Measurements from ENCODE around the gene CD96.
"Not testable (repeated sequence)": the region's sequence is repeated elsewhere in the genome, so short reads cannot be mapped to it uniquely, and the experiment has no call there.

CD96 gene

GRCh38 chr3:111668326-111668725, 126.3 kb downstream of the CD96 start:
- in situ Hi-C loops (cut with HindIII; ENCODE audit: low sequenced_read_pairs): loop anchor here (5.0 kb wide), 1 partner anchor 91 kb away; no protein-coding TSS in a partner anchor

DNA sequence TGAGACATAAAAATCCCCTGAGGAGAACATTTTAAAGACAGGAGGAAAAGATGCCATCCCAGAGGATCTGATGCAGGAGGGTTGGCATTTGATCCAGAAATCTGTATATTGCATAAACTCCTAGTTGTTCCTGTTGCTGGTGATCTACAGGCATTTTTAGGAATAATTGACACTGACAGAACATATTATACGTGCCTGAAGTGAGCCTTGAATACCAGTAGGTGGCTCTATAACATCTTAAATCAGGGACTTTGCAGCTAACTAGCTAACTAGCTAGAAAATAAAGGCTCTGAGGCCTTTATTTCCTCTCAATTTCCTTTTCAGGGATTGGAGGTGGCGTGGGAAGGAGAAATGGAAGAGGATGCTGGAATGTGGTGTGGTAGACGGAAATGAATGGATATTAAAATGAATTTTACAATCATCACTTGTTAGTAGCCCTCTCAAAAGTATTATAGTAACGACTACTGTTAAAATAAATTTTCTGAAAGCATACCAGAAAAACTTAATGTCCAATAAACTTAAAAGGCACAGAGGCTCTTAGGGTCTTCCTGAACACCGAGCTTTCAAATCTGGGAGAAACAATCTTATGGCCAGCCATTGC, 127.0 kb downstream of the CD96 start:
- in situ Hi-C loops (cut with HindIII; ENCODE audit: low sequenced_read_pairs): loop anchor here (5.0 kb wide), 1 partner anchor 92 kb away; no protein-coding TSS in a partner anchor

GRCh38 chr3:111669926-111670630, 128.1 kb downstream of the CD96 start:
- in situ Hi-C loops (cut with HindIII; ENCODE audit: low sequenced_read_pairs): loop anchor here (5.0 kb wide), 1 partner anchor 93 kb away; no protein-coding TSS in a partner anchor

DNA sequence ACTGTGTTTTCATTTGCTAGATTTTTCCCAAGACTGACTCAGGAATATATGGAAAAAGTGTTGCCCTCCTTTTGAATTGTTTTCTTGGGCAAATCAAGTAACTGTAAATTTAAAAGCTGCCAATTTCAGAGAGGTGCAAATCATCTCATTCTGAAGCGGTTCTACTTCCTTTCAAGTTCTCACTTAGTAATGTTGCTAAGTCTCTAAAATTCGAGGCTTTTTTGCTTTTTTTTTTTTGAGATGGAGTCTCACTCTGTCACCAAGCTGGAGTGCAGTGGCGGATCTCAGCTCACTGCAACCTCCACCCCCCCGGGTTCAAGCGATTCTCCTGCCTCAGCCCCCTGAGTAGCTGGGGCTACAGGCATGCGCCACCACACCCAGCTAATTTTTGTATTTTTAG, 130.5 kb downstream of the CD96 start:
- in situ Hi-C loops (cut with HindIII; ENCODE audit: low sequenced_read_pairs): not testable (repeated sequence)

- in situ Hi-C loops (cut with HindIII; ENCODE audit: low sequenced_read_pairs): no loop called here
Measured at GRCh38 chr3:111675846-111676210, 133.8 kb downstream of the CD96 start.

GRCh38 chr3:111676211-111677006, 134.4 kb downstream of the CD96 start:
- in situ Hi-C loops (cut with HindIII; ENCODE audit: low sequenced_read_pairs): no loop called here

DNA sequence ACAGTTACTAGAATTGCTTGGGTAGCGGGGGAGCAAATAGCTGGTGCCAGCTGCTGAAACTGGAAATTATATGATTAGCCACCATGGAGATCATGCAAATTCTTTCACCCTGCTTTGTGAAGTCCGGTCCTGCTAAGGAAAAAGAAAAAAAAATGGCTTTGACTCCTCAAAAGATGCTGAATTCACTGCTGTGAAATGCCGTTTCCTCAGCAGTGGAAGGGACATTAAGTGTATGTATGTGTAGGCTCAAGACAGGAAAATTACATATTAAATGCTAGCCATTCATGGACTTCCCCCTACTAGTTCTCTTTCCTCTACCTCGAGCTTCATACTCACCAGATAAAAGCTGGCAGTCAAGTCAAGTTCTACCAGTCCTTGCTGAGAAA, 135.0 kb downstream of the CD96 start:
- in situ Hi-C loops (cut with HindIII; ENCODE audit: low sequenced_read_pairs): no loop called here

GRCh38 chr3:111681661-111682426, 139.8 kb downstream of the CD96 start:
- in situ Hi-C loops (cut with HindIII; ENCODE audit: low sequenced_read_pairs): no loop called here

DNA sequence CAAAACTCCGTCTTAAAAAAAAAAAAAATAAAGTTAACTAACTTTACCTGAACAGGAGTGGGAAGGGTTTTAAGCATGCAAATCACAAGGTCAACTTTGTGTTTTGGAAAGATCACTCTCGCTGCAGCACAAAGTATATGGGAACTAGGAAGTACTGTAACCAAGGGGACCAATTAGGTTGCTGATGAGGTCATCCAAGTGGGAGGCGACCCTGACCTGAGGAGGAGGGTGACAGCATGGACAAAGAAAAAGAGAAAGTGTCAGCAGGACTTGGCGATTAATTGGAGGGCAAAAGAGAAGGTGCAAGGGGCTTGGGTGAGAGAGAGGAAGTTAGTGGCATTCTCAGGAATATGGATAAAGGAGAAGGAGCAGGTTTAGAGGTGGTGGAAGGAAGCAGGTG, 142.6 kb downstream of the CD96 start:
- in situ Hi-C loops (cut with HindIII; ENCODE audit: low sequenced_read_pairs): no loop called here

DNA sequence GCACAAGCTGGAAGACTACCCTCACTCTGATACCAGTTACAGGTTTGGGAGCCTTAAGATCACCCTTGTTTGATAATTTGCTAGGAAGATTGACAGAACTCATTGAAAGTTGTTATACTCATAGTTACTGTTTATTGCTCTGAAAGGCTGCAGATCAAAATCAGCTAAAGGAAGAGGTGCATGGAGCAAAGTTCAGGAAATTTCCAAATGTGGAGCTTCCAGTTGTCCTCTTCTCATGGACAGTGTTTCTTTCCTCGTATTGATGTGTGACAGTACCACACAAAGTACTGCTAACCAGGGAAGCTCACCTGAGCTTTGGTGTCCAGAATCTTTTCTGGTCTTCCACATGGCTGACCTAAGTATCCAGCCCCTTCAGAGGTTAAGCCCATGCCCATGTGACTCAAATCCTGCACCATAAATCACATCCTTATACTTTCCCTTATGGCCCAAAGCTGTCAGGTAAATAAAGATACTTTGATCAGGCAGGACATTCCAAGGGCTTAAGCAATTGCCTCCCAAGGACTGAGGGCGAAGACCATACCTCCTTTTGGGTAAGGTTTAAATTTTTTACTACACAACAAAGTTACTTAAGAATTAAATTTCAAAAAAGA, 146.3 kb downstream of the CD96 start:
- in situ Hi-C loops (cut with HindIII; ENCODE audit: low sequenced_read_pairs): no loop called here

DNA sequence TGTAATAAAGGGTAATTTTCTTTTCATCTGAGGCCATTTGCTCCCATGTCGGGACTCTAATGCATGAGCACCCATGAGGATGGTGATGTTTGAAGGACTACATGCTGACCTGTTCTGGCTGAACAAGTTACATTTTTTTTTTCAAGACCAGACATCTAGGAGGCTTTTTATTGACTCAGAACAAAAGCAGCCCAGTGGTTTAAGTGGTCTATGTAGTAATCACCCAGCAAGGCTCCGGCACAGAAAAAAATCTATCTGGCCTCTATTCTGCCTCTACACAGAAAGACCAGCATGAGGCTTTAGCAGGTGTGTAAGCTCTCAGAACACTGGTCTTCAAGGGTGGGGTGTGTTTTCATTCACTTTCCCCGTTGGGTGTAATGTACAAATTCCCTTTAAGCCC, 148.2 kb downstream of the CD96 start:
- in situ Hi-C loops (cut with HindIII; ENCODE audit: low sequenced_read_pairs): no loop called here

DNA sequence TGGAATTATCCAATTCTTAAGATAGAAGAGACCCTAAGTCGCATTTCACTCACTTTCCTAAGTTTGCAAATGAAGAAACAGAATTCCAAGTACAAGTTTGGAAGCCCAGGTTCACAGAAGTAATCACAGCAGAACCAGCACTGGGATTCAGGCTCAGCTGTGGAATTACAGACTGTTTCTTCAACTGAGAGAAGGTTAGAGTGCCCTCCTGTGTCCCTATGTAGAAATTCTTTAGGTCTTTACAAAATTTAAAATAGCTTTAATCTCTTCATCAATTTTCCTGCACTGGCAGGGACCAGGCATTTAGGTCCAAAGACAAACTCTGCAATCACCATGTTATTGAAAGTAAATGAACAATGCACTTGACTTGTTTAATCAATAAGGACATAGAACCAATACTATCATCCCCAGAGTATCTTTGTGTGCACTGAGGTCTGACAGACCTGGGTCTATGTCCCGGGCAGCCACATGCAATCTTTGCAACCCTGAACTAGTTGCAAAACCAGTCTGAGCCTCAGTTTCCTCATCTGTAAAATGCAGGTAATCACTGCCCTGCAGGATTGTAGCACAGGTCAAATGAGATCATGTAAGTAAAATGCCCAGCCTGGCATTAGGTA, 149.4 kb downstream of the CD96 start:
- in situ Hi-C loops (cut with HindIII; ENCODE audit: low sequenced_read_pairs): no loop called here

GRCh38 chr3:111692593-111693552, 150.9 kb downstream of the CD96 start:
- in situ Hi-C loops (cut with HindIII; ENCODE audit: low sequenced_read_pairs): no loop called here

- in situ Hi-C loops (cut with HindIII; ENCODE audit: low sequenced_read_pairs): no loop called here
Measured at GRCh38 chr3:111694471-111694870, 152.5 kb downstream of the CD96 start.

DNA sequence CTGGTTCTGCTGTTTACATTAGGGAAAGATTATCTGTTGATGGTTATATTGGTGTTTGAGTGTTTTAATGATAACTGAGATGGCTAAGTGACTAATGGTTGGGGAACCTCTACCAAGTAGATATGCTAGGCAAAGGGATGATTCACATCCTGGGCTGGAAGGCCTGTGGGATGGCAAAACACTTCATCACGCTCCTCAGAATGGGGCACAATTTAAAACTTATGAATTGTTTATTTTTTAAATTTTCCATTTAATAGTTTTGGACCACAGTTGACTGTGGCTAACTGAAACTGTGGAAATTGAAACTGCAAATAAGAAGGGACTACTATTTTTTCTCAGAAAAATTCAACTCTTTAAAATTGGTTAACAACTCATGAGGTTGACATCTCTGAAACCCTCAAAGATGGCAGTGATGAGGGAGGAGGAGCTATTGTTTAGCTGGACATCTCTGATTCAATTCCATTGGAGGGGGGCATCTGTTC, 153.7 kb downstream of the CD96 start:
- in situ Hi-C loops (cut with HindIII; ENCODE audit: low sequenced_read_pairs): no loop called here

- in situ Hi-C loops (cut with HindIII; ENCODE audit: low sequenced_read_pairs): no loop called here
Measured at GRCh38 chr3:111700054-111700453, 158.1 kb downstream of the CD96 start.

DNA sequence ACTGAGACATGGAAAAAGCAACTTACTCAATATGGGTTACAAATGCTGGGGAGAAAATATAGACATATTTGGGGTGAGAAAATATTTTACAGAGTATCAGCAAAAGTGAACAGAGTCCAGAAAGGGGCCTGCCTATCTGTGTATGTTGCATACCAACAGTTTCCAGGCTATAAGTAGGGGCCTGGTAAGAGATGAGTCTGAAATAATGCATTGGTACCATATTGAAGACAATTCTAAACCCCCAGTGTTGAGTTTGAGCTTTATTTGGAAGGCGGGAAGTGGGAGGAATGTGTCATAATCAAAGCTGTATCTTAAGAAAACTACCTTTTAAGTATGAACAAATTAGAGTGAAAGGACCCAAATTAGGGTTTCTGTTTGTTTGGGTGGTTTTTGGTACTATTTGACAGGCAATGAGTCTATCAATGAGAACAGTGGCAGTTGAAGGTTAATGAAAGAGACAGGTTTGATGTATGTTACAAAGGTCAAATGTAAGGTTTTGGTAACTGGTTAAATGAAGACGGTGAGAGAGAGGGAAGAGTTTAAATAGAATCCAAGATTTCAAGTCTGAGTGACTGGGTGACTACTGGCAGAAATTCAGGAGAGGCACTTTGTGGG, 159.4 kb downstream of the CD96 start:
- in situ Hi-C loops (cut with HindIII; ENCODE audit: low sequenced_read_pairs): no loop called here

Data from endothelial cell of hepatic sinusoid (primary cell).